CD4-positive, alpha-beta T cell (primary cell): ENCODE results near the gene CYS1. TPM values are rescaled to one million over a fixed set of nuclear protein-coding genes. Genes with fewer than 3 reads are reported as not detected.

Experiments
- ATAC-seq: fragments of 200-7000 bp; cut with Tn5 transposase; one replicate; pipeline ENCODE4 v1.10.0; 2022; ENCODE audit warnings: mild to moderate bottlenecking; ENCODE audit not compliant: poor library complexity
- CTCF ChIA-PET: fragments of 350-600 bp; sonication (Branson Sonifier 250); formaldehyde crosslinking; loops from one replicate; lab custom pipeline; 2021; ENCODE audit warnings: antibody characterized with exemption, inconsistent platforms; lab: Charles Lee
- POLR2A ChIA-PET: fragments of 350-600 bp; sonication (Branson Sonifier 250); formaldehyde crosslinking; loops from one replicate; lab custom pipeline; 2021; ENCODE audit warnings: antibody characterized with exemption, inconsistent platforms; lab: Charles Lee
- DNase-seq, 14 experiments: peaks; one replicate each; pipeline ENCODE4 v3.0.0-alpha.2; 2013 to 2020; ENCODE audit warnings: mixed read lengths in 2 of 14
- H3K27ac ChIP-seq, 2 donors: one replicate each; pipeline versions ENCODE4 v1.5.1 to v1.7.0; 2013; ENCODE audit warnings: low read length in 2 of 2, low read depth in 1 of 2, mild to moderate bottlenecking in 1 of 2
- H3K27me3 ChIP-seq, 2 experiments: 1 replicate in 1 of 2; 2 replicates in 1 of 2; pipeline versions ENCODE4 v1.6.1 to v1.7.0; 2013; ENCODE audit warnings: low read length in 2 of 2, control low read depth in 1 of 2, mild to moderate bottlenecking in 1 of 2, moderate library complexity in 1 of 2; ENCODE audit not compliant: insufficient read depth in 2 of 2, control insufficient read depth in 1 of 2
- H3K36me3 ChIP-seq: one replicate; pipeline ENCODE4 v1.6.1; 2013; ENCODE audit warnings: low read length, control low read depth; ENCODE audit not compliant: insufficient read depth
- H3K4me1 ChIP-seq: one replicate; pipeline ENCODE4 v1.6.1; 2013; ENCODE audit warnings: low read length, control low read depth; ENCODE audit not compliant: insufficient read depth
- H3K4me3 ChIP-seq: one replicate; pipeline ENCODE4 v1.5.1; 2013; ENCODE audit warnings: mild to moderate bottlenecking, low read length, moderate library complexity
- H3K9me3 ChIP-seq, 2 experiments: 1 replicate in 1 of 2; 2 replicates in 1 of 2; pipeline versions ENCODE4 v1.6.1 to v1.7.0; 2013; ENCODE audit warnings: low read length in 2 of 2, mild to moderate bottlenecking in 2 of 2, control low read depth in 1 of 2, moderate library complexity in 1 of 2; ENCODE audit not compliant: control insufficient read depth in 1 of 2, insufficient read depth in 1 of 2
- H3K27ac Mint-ChIP-seq: one replicate; pipeline ENCODE4 v1.8.0; 2020; ENCODE audit warnings: mixed read lengths
- H3K27me3 Mint-ChIP-seq: one replicate; pipeline ENCODE4 v1.8.0; 2021; ENCODE audit warnings: mixed read lengths
- H3K36me3 Mint-ChIP-seq: one replicate; pipeline ENCODE4 v1.8.0; 2021; ENCODE audit warnings: low read depth, mixed read lengths
- H3K4me1 Mint-ChIP-seq: one replicate; pipeline ENCODE4 v1.8.0; 2021; ENCODE audit warnings: low read depth, mixed read lengths
- H3K4me3 Mint-ChIP-seq: one replicate; pipeline ENCODE4 v1.8.0; 2020; ENCODE audit warnings: mild to moderate bottlenecking, mixed read lengths
- H3K9me3 Mint-ChIP-seq: one replicate; pipeline ENCODE4 v1.8.0; 2020; ENCODE audit warnings: mixed read lengths
- intact Hi-C, 2 experiments: fragments of 100-400 bp; cut with DNase I in 1 of 2; cut with micrococcal nuclease in 1 of 2; formaldehyde crosslinking; loops; one replicate each; pipeline versions ENCODE4 v1.15.1 to v1.9.0; 2023 to 2025; cut with DNase I, micrococcal nuclease
- polyA plus RNA-seq, 2 donors: library from polyadenylated mRNA; unstranded; fragments of 120-200 nt; gene quantifications; one replicate each; pipeline ENCODE4 v1.2.1, GENCODE V29; 2013
- total RNA-seq, 174 experiments: library from RNA in 2 of 174; stranded (reverse) in 2 of 174; gene quantifications; one replicate each; pipeline ENCODE4 v1.2.3 and lab custom pipeline; 2021 to 2026
- TF ChIP-seq, protein P1 (sequence below): fragments of 200-600 bp; IDR thresholded peaks from one replicate; pipeline ENCODE4 v1.8.0; 2022; ENCODE audit warnings: antibody characterized with exemption, mild to moderate bottlenecking

Gene CYS1, protein sequence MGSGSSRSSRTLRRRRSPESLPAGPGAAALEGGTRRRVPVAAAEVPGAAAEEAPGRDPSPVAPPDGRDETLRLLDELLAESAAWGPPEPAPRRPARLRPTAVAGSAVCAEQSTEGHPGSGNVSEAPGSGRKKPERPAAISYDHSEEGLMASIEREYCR
- not detected for total RNA-seq
- polyA plus RNA-seq (2013, experiment 1 of 2) = not detected
- polyA plus RNA-seq (2013, experiment 2 of 2) = 0.37 TPM
- total RNA-seq (lab: John Stamatoyannopoulos, UW) = 0 to 1.0 (median 0) reads per million in 172 experiments

GRCh38 chr2:10079870-10080535, at the start of gene CYS1:
Gene CYS1 (minus strand): TSS chr2:10080411. CDS start chr2:10080223, 188 bp downstream.
- peaks cover 78% of the 10 kb centered on the region for H3K27me3 Mint-ChIP-seq
- H3K36me3 Mint-ChIP-seq = no peaks in the 10 kb centered on the region
- DNase-seq (peak in 2 of 14 experiments; percentile 35 to 37), ATAC-seq (peak; percentile 31)
- H3K4me3 ChIP-seq = peak within 1 kb of the TSS; percentile 35
- no peak within 1 kb of the TSS for H3K27ac Mint-ChIP-seq
- H3K36me3 ChIP-seq = no peaks in the 10 kb centered on the region
- H3K27me3 ChIP-seq = peaks cover 64 to 80% of the 10 kb centered on the region in 2 experiments
- TF ChIP-seq, protein P1, sequence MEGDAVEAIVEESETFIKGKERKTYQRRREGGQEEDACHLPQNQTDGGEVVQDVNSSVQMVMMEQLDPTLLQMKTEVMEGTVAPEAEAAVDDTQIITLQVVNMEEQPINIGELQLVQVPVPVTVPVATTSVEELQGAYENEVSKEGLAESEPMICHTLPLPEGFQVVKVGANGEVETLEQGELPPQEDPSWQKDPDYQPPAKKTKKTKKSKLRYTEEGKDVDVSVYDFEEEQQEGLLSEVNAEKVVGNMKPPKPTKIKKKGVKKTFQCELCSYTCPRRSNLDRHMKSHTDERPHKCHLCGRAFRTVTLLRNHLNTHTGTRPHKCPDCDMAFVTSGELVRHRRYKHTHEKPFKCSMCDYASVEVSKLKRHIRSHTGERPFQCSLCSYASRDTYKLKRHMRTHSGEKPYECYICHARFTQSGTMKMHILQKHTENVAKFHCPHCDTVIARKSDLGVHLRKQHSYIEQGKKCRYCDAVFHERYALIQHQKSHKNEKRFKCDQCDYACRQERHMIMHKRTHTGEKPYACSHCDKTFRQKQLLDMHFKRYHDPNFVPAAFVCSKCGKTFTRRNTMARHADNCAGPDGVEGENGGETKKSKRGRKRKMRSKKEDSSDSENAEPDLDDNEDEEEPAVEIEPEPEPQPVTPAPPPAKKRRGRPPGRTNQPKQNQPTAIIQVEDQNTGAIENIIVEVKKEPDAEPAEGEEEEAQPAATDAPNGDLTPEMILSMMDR = no peak
- H3K4me3 Mint-ChIP-seq = peak within 1 kb of the TSS; percentile 73
- POLR2A ChIA-PET = no interaction called here
- no peaks in the 10 kb centered on the region for H3K9me3 Mint-ChIP-seq
- peaks cover 27% of the 10 kb centered on the region for H3K4me1 ChIP-seq
- CTCF ChIA-PET = interaction anchor here (1.5 kb wide), 1 partner anchor 329 kb away, joined by 6 read pairs; no protein-coding TSS in a partner anchor
- H3K9me3 ChIP-seq = no peaks in the 10 kb centered on the region
- intact Hi-C loops = loop anchor here (5.0 to 10.0 kb wide), 2 partner anchors 37 to 325 kb away; no protein-coding TSS in a partner anchor
- no peak within 1 kb of the TSS for H3K27ac ChIP-seq
- peaks cover 13% of the 10 kb centered on the region for H3K4me1 Mint-ChIP-seq

DNA sequence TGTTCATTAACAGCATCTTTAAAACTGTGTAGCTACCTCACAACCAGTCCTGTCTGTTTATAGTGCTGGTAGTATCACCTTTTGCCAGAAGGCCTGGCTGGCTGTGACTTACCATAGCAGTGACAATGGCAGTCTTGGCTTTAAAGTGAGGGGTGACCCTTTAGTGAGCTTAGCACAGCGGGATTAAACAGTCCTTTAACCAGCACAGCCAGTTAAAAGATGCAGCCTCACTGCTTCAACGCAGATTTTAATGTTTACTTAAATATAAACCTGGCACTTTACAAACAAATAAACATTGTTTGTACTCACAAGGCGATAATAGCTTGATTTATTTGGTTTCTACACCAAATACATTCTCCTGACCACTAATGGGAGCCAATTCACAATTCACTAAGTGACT, 49.3 kb upstream of the CYS1 start:
- Histone ChIP-seq H3K4me1 (peaks cover 12% of the 10 kb centered on the region), H3K9me3 (no peaks in the 10 kb centered on the region), H3K27me3 (no peaks in the 10 kb centered on the region), H3K27ac (no peak overlapping the region), H3K4me3 (no peak overlapping the region), H3K36me3 (no peaks in the 10 kb centered on the region)
- Mint-ChIP-seq H3K36me3 (no peaks in the 10 kb centered on the region), H3K4me1 (peaks cover 3% of the 10 kb centered on the region), H3K4me3 (no peak overlapping the region), H3K27ac (no peak overlapping the region), H3K27me3 (peaks cover 3% of the 10 kb centered on the region), H3K9me3 (no peaks in the 10 kb centered on the region)
- POLR2A ChIA-PET = interaction anchor here (1.3 to 2.1 kb wide), 2 partner anchors 303 to 319 kb away, joined by 4 to 5 read pairs; partner anchors contain the start of gene ODC1
- ATAC-seq = no peak
- TF ChIP-seq, protein P1 = no peak
- intact Hi-C loops = loop anchor here in 1 of 2 experiments (10.0 kb wide), 1 partner anchor 1125 kb away; the partner anchor contains the start of gene MBOAT2
- DNase-seq = no peak
- CTCF ChIA-PET = no interaction called here

DNA sequence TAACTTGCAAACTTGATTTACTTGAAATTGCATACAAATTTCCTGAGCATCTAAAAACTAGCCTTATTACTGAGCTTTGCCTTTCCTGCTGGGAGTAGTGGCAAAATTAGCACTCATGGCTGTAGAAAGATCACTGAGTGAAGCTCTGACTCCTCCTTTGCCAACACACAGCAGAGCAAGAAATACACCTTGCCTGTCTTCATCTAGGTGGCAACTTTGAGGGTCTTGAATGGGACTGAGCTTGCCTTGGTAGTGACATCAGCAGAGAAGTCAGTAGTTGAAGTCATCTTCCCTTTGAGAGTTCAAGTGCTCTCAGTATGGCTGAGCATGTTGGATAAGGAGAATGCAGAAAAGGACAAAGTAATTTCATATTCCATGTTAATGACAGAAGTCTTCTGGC, 48.2 kb upstream of the CYS1 start:
- DNase-seq (no peak), ATAC-seq (no peak)
- H3K27me3 Mint-ChIP-seq = peaks cover 11% of the 10 kb centered on the region
- intact Hi-C loops = loop anchor here in 1 of 2 experiments (10.0 kb wide), 1 partner anchor 1124 kb away; the partner anchor contains the start of gene MBOAT2
- no peaks in the 10 kb centered on the region for H3K9me3 Mint-ChIP-seq
- Histone ChIP-seq H3K4me3 (no peak overlapping the region), H3K9me3 (no peaks in the 10 kb centered on the region), H3K36me3 (no peaks in the 10 kb centered on the region), H3K4me1 (peaks cover 21% of the 10 kb centered on the region), H3K27me3 (peaks cover 4 to 5% of the 10 kb centered on the region in 2 experiments), H3K27ac (no peak overlapping the region)
- POLR2A ChIA-PET = interaction anchor here (1.3 to 2.1 kb wide), 2 partner anchors 304 to 320 kb away, joined by 4 to 5 read pairs; partner anchors contain the start of gene ODC1
- no peak overlapping the region for H3K4me3 Mint-ChIP-seq
- H3K27ac Mint-ChIP-seq = no peak overlapping the region
- H3K36me3 Mint-ChIP-seq = no peaks in the 10 kb centered on the region
- CTCF ChIA-PET = interaction anchor here (1.5 kb wide), 1 partner anchor 280 kb away, joined by 3 read pairs; no protein-coding TSS in a partner anchor
- peaks cover 12% of the 10 kb centered on the region for H3K4me1 Mint-ChIP-seq
- TF ChIP-seq, protein P1 = no peak
